Brain microvascular endothelial cell (primary cell): Measurements from ENCODE around the gene CHAF1B.

Experiments
- DNase-seq: peaks from one replicate; pipeline ENCODE4 v3.0.0-alpha.2; 2020
- H3K27ac ChIP-seq: fragments of 250-450 bp; sonication (Bioruptor Pico); 2 replicates; pipeline ENCODE4 v1.5.1; 2020; ENCODE audit warnings: mild to moderate bottlenecking, moderate library complexity
- H3K27me3 ChIP-seq: fragments of 250-450 bp; sonication (Bioruptor Pico); replicated peaks from 2 replicates; pipeline ENCODE4 v1.5.1; 2020; ENCODE audit warnings: mild to moderate bottlenecking
- H3K36me3 ChIP-seq: fragments of 250-450 bp; sonication (Bioruptor Pico); replicated peaks from 2 replicates; pipeline ENCODE4 v1.5.1; 2020; ENCODE audit warnings: mild to moderate bottlenecking
- H3K4me3 ChIP-seq: 2 replicates; pipeline ENCODE4 v1.5.1; 2011; ENCODE audit warnings: low read depth, mild to moderate bottlenecking, control low read depth, low read length, moderate library complexity
- CTCF ChIP-seq: IDR thresholded peaks from 2 replicates; pipeline ENCODE4 v1.5.1; 2011; ENCODE audit warnings: low read depth, mild to moderate bottlenecking, moderate library complexity, low read length, control low read depth, inconsistent platforms; ENCODE audit errors: missing control alignments
- in situ Hi-C: cut with HindIII; loops from 2 replicates; pipeline ENCODE4 v1.10.0; 2017; ENCODE audit warnings: low sequenced_read_pairs, low pct_ligation_motif_present

CHAF1B gene

GRCh38 chr21:36456729-36457414, 71.7 kb downstream of the CHAF1B start:
- no peak for DNase-seq

GRCh38 chr21:36459098-36459497, 73.9 kb downstream of the CHAF1B start:
- TF ChIP-seq CTCF: no peak
- H3K27ac ChIP-seq: no peak overlapping the region
- no peak overlapping the region for H3K4me3 ChIP-seq
- in situ Hi-C loops: no loop called here
- DNase-seq: no peak
- no peaks in the 10 kb centered on the region for H3K27me3 ChIP-seq
- no peaks in the 10 kb centered on the region for H3K36me3 ChIP-seq

More at GRCh38 chr21:36456729-36457414, 71.7 kb downstream of the CHAF1B start:
- Histone ChIP-seq H3K27me3 (no peaks in the 10 kb centered on the region), H3K27ac (no peak overlapping the region), H3K36me3 (no peaks in the 10 kb centered on the region), H3K4me3 (no peak overlapping the region)
- TF ChIP-seq CTCF: no peak
- in situ Hi-C loops: no loop called here

- H3K27me3 ChIP-seq: no peaks in the 10 kb centered on the region
- H3K36me3 ChIP-seq: no peaks in the 10 kb centered on the region
- no peak overlapping the region for H3K27ac ChIP-seq
- no peak overlapping the region for H3K4me3 ChIP-seq
- DNase-seq: no peak
- in situ Hi-C loops: no loop called here
- no peak for TF ChIP-seq CTCF
These were observed 75.7 kb downstream of the CHAF1B start for GRCh38 chr21:36460866-36461265.

- Histone ChIP-seq H3K36me3 (no peaks in the 10 kb centered on the region), H3K27me3 (no peaks in the 10 kb centered on the region), H3K27ac (no peak overlapping the region), H3K4me3 (no peak overlapping the region)
- DNase-seq: no peak
- no peak for TF ChIP-seq CTCF
- in situ Hi-C loops: no loop called here
These were observed 76.2 kb downstream of the CHAF1B start for GRCh38 chr21:36461277-36461917.

GRCh38 chr21:36461918-36462486, 76.8 kb downstream of the CHAF1B start:
- Histone ChIP-seq H3K27me3 (no peaks in the 10 kb centered on the region), H3K4me3 (no peak overlapping the region), H3K36me3 (no peaks in the 10 kb centered on the region), H3K27ac (no peak overlapping the region)
- TF ChIP-seq CTCF: no peak
- no peak for DNase-seq
- in situ Hi-C loops: no loop called here
